ENCODE data around the gene RGS6.

- TF ChIP-seq CTCF (IDR thresholded peaks at IDR 0.05): no peak
- no peak for TF ChIP-seq POLR2A (IDR thresholded peaks at IDR 0.05)
Observed at GRCh38 chr14:71988476-71988875, 56.2 kb downstream of the RGS6 start.

Measured in thyroid gland (tissue), 4 donors.